DMS 273 (cell line): ENCODE measurements around the gene IL6R.

Experiments
- DNase-seq: peaks from one replicate; lab custom pipeline; 2025; ENCODE audit not compliant: unreplicated experiment; lab: John Stamatoyannopoulos, UW

The IL6R gene

GRCh38 chr1:154503898-154504297 is 98.8 kb downstream of the IL6R start:
- no peak for DNase-seq

- no peak for DNase-seq
Measured at GRCh38 chr1:154512760-154513159, 107.6 kb downstream of the IL6R start.

GRCh38 chr1:154514066-154514553 is 109.0 kb downstream of the IL6R start:
- no peak for DNase-seq

- no peak for DNase-seq
Measured at GRCh38 chr1:154517661-154518060, 112.5 kb downstream of the IL6R start.
